Liver (tissue), 9 donors: ENCODE data around the gene NHSL2. TPM values are rescaled to one million over a fixed set of nuclear protein-coding genes. Genes with fewer than 3 reads are reported as not detected.

Experiments
- DNase-seq: peaks from one replicate; pipeline ENCODE4 v3.0.0-alpha.2; 2017; ENCODE audit warnings: low spot score
- H3K27ac ChIP-seq, 2 donors: one replicate each; pipeline ENCODE4 v1.7.0; 2013; ENCODE audit warnings: inconsistent platforms in 2 of 2, low read length in 2 of 2, control low read depth in 1 of 2, low read depth in 1 of 2, mild to moderate bottlenecking in 1 of 2
- H3K27me3 ChIP-seq, 4 donors: one replicate each; pipeline versions ENCODE4 v1.6.1 to v1.7.0; 2013; ENCODE audit warnings: low read length in 3 of 4, inconsistent platforms in 1 of 4, mild to moderate bottlenecking in 1 of 4, moderate library complexity in 1 of 4; ENCODE audit not compliant: control insufficient read depth in 4 of 4, insufficient read depth in 4 of 4
- H3K36me3 ChIP-seq, 4 donors: one replicate each; pipeline versions ENCODE4 v1.6.1 to v1.7.0; 2013; ENCODE audit warnings: low read length in 3 of 4, mild to moderate bottlenecking in 3 of 4, low read depth in 1 of 4, moderate library complexity in 1 of 4; ENCODE audit not compliant: control insufficient read depth in 4 of 4, insufficient read depth in 3 of 4
- H3K4me1 ChIP-seq, 4 donors: one replicate each; pipeline versions ENCODE4 v1.6.1 to v1.7.0; 2013; ENCODE audit warnings: low read length in 3 of 4, mild to moderate bottlenecking in 3 of 4, moderate library complexity in 1 of 4; ENCODE audit not compliant: control insufficient read depth in 4 of 4, insufficient read depth in 4 of 4
- H3K4me3 ChIP-seq, 3 donors: one replicate each; pipeline versions ENCODE4 v1.6.1 to v1.7.0; 2013; ENCODE audit warnings: low read length in 3 of 3, control low read depth in 1 of 3, low read depth in 1 of 3, mild to moderate bottlenecking in 1 of 3
- H3K9ac ChIP-seq, 2 donors: one replicate each; pipeline ENCODE4 v1.7.0; 2013; ENCODE audit warnings: low read length in 2 of 2, mild to moderate bottlenecking in 2 of 2, moderate library complexity in 2 of 2, control low read depth in 1 of 2, low read depth in 1 of 2
- H3K9me3 ChIP-seq, 4 donors: one replicate each; pipeline versions ENCODE4 v1.6.1 to v1.7.0; 2013; ENCODE audit warnings: low read length in 3 of 4; ENCODE audit not compliant: control insufficient read depth in 4 of 4
- EGR1 ChIP-seq, 2 donors: IDR thresholded peaks; 2 replicates each; pipeline ENCODE4 v1.6.1; 2016 to 2018; ENCODE audit warnings: antibody characterized with exemption in 2 of 2, low read depth in 2 of 2
- FOXA1 ChIP-seq: IDR thresholded peaks from 2 replicates; pipeline ENCODE4 v1.6.1; 2016; ENCODE audit warnings: antibody characterized with exemption
- FOXA2 ChIP-seq: IDR thresholded peaks from 2 replicates; pipeline ENCODE4 v1.6.1; 2016; ENCODE audit warnings: antibody characterized with exemption
- GABPA ChIP-seq, 2 donors: IDR thresholded peaks in 1 of 2; conservative IDR thresholded peaks in 1 of 2; 2 replicates each; pipeline ENCODE4 v1.6.1; 2016; ENCODE audit warnings: antibody characterized with exemption in 2 of 2, mild to moderate bottlenecking in 1 of 2, moderate library complexity in 1 of 2
- HNF4G ChIP-seq: IDR thresholded peaks from 2 replicates; pipeline ENCODE4 v1.6.1; 2016; ENCODE audit warnings: antibody characterized with exemption
- NR2F2 ChIP-seq: IDR thresholded peaks from 2 replicates; pipeline ENCODE4 v1.6.1; 2016; ENCODE audit warnings: antibody characterized with exemption
- RAD21 ChIP-seq, 2 donors: IDR thresholded peaks; 2 replicates each; pipeline ENCODE4 v1.6.1; 2016; ENCODE audit warnings: antibody characterized with exemption in 2 of 2, mild to moderate bottlenecking in 2 of 2
- RXRA ChIP-seq, 2 donors: IDR thresholded peaks; 2 replicates each; pipeline ENCODE4 v1.6.1; 2017 to 2018; ENCODE audit warnings: antibody characterized with exemption in 2 of 2, mild to moderate bottlenecking in 1 of 2
- SP1 ChIP-seq: IDR thresholded peaks from 2 replicates; pipeline ENCODE4 v1.6.1; 2018; ENCODE audit warnings: antibody characterized with exemption, mild to moderate bottlenecking
- TAF1 ChIP-seq: conservative IDR thresholded peaks from 2 replicates; pipeline ENCODE4 v1.6.1; 2016; ENCODE audit warnings: antibody characterized with exemption, mild to moderate bottlenecking
- YY1 ChIP-seq: IDR thresholded peaks from 2 replicates; pipeline ENCODE4 v1.6.1; 2016; ENCODE audit warnings: antibody characterized with exemption, mild to moderate bottlenecking
- WGBS: extraction: QIAGEN DNeasy Blood & Tissue Kit; methylation state at CpG from one replicate; pipeline ENCODE4 v1.1.7; 2013; 5-methylcytosine and 5-hydroxymethylcytosine counted together
- polyA plus RNA-seq, 2 donors: library from polyadenylated mRNA; stranded (reverse) in 1 of 2; unstranded in 1 of 2; fragments of 200-250 nt in 1 of 2; fragments of >200 nt in 1 of 2; fragmentation: Nextera tagmentation in 1 of 2; extraction: Ambion mirVana in 1 of 2; gene quantifications; one replicate each; pipeline versions ENCODE4 v1.2.1 to v1.2.3, GENCODE V29; 2013 to 2015
- total RNA-seq, 2 donors: library from RNA; depleted of rRNA; stranded (reverse); fragments of >200 nt; gene quantifications; one replicate each; pipeline ENCODE4 v1.2.3, GENCODE V29; 2014
- TF ChIP-seq, protein P1 (sequence below): IDR thresholded peaks from 2 replicates; pipeline ENCODE4 v1.6.1; 2016; ENCODE audit warnings: antibody characterized with exemption
- TF ChIP-seq, protein P2 (sequence below): fragments of 150-350 bp; IDR thresholded peaks from 2 replicates; pipeline ENCODE4 v1.5.1; 2017; ENCODE audit warnings: improper control_type of control experiment, low read depth, low read length; ENCODE audit not compliant: missing input control
- TF ChIP-seq, protein P3 (sequence below): IDR thresholded peaks from 2 replicates; pipeline ENCODE4 v1.6.1; 2016; ENCODE audit warnings: antibody characterized with exemption
- TF ChIP-seq, protein P4 (sequence below): IDR thresholded peaks from 2 replicates; pipeline ENCODE4 v1.6.1; 2016; ENCODE audit warnings: antibody characterized with exemption, mild to moderate bottlenecking
- TF ChIP-seq, protein P5 (sequence below): IDR thresholded peaks from 2 replicates; pipeline ENCODE4 v1.6.1; 2016; ENCODE audit warnings: antibody characterized with exemption
- donor health status: healthy.
- donor health status: healthy.
- donor health status: healthy.
- donor health status: healthy.
- donor health status: healthy.

Gene NHSL2
- total and polyA plus RNA-seq, 4 donors: 0.45 to 1.3 (median 1.1) TPM

DNA sequence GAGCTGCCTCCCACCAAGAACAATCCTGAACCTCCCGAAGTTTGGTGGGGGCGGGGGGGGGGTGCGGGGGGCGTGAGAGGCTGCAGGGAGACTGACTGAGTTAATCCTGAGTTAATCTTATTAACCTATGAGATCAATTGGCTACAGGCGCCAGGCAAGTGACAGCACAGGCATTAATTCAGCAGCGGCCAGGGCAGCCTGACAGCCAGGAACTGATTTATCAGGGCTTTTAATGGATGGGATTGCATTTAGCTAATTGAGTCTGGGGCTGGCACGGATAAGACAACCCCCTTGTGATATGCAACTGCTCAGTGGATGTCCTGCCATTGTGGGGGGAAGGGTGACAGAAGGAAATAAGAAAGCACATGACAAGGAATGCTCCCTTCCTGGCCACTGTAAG, 204.7 kb downstream of the NHSL2 start:
- WGBS: 66% methylated on average over 7 of the region's 7 CpGs
- Histone ChIP-seq H3K27ac (no peak overlapping the region), H3K27me3 (no peaks in the 10 kb centered on the region), H3K9me3 (no peaks in the 10 kb centered on the region), H3K4me3 (no peak overlapping the region), H3K36me3 (no peaks in the 10 kb centered on the region), H3K4me1 (peaks cover 0 to 3% (median under 1%) of the 10 kb centered on the region in 4 donors), H3K9ac (no peak overlapping the region)
- DNase-seq: no peak
- TF ChIP-seq TAF1 (no peak), GABPA (IDR thresholded peaks at IDR 0.05 in 1 of 2, conservative IDR thresholded peaks at IDR 0.05 in 1 of 2) (no peak), NR2F2 (no peak), YY1 (no peak), FOXA2 (no peak), RAD21 (IDR thresholded peaks at IDR 0.05) (no peak), EGR1 (IDR thresholded peaks at IDR 0.05; ENCODE audit: low read depth in 2 of 2) (no peak), SP1 (no peak)
- TF ChIP-seq, protein P1, sequence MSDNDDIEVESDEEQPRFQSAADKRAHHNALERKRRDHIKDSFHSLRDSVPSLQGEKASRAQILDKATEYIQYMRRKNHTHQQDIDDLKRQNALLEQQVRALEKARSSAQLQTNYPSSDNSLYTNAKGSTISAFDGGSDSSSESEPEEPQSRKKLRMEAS: no peak
- TF ChIP-seq, protein P2, sequence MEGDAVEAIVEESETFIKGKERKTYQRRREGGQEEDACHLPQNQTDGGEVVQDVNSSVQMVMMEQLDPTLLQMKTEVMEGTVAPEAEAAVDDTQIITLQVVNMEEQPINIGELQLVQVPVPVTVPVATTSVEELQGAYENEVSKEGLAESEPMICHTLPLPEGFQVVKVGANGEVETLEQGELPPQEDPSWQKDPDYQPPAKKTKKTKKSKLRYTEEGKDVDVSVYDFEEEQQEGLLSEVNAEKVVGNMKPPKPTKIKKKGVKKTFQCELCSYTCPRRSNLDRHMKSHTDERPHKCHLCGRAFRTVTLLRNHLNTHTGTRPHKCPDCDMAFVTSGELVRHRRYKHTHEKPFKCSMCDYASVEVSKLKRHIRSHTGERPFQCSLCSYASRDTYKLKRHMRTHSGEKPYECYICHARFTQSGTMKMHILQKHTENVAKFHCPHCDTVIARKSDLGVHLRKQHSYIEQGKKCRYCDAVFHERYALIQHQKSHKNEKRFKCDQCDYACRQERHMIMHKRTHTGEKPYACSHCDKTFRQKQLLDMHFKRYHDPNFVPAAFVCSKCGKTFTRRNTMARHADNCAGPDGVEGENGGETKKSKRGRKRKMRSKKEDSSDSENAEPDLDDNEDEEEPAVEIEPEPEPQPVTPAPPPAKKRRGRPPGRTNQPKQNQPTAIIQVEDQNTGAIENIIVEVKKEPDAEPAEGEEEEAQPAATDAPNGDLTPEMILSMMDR: no peak
- TF ChIP-seq, protein P3, sequence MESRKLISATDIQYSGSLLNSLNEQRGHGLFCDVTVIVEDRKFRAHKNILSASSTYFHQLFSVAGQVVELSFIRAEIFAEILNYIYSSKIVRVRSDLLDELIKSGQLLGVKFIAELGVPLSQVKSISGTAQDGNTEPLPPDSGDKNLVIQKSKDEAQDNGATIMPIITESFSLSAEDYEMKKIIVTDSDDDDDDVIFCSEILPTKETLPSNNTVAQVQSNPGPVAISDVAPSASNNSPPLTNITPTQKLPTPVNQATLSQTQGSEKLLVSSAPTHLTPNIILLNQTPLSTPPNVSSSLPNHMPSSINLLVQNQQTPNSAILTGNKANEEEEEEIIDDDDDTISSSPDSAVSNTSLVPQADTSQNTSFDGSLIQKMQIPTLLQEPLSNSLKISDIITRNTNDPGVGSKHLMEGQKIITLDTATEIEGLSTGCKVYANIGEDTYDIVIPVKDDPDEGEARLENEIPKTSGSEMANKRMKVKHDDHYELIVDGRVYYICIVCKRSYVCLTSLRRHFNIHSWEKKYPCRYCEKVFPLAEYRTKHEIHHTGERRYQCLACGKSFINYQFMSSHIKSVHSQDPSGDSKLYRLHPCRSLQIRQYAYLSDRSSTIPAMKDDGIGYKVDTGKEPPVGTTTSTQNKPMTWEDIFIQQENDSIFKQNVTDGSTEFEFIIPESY: no peak

DNA sequence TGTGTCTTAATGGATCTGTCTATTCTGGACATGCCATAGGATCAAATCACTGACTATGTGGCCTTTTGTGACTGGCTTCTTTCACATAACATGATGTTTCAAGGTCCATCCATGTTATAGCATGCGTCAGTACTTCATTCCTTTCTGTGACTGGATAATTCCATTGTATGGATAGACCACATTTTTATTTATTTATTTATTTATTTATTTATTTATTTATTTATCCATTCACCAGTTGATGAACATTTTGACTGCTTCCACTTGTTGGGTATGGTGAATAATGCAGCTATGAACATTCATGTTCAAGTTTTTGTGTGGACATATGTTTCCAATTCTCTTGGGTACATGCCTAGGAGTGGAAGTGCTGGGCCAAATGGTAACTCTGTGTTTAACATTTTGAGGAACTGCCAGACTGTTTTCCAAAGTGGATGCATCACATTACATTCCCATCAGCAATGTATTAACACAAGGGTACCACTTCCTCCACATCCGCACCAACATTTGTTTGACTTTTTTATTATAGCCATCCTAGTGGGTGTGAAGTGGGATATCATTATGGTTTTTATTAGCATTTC, 207.1 kb downstream of the NHSL2 start:
- no peak for DNase-seq
- 96% methylated on average over 2 of the region's 2 CpGs for WGBS
- TF ChIP-seq TAF1: no peak
- TF ChIP-seq SP1: no peak
- TF ChIP-seq RXRA (IDR thresholded peaks at IDR 0.05): no peak
- TF ChIP-seq NR2F2: no peak
- Histone ChIP-seq H3K9me3 (no peaks in the 10 kb centered on the region), H3K36me3 (no peaks in the 10 kb centered on the region), H3K27me3 (no peaks in the 10 kb centered on the region), H3K9ac (no peak overlapping the region), H3K27ac (no peak overlapping the region), H3K4me1 (peaks cover 0 to 3% (median 2%) of the 10 kb centered on the region in 4 donors), H3K4me3 (no peak overlapping the region)

DNA sequence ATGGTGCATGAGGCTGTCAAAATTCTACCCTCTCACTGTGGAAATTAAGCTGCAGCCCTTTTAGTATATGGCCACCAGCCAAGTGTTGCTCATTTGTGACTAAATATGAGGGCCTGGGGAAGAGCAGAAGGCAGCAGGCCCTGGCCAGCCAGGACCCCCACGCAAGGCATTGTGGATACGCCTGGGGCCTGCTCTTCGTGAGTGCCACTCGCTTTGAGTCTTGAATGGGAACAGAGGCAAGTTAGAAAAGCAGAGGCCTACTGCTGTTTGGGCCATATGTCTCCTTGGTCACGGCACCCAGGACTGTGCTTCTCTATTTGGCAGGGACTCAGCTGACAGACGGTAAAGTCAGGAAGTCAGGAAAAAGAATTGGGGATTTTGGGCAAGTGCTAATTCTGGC, 210.2 kb downstream of the NHSL2 start:
- H3K4me3 ChIP-seq: no peak overlapping the region
- TF ChIP-seq EGR1 (IDR thresholded peaks at IDR 0.05; ENCODE audit: low read depth in 2 of 2) (no peak), FOXA2 (no peak), GABPA (IDR thresholded peaks at IDR 0.05 in 1 of 2, conservative IDR thresholded peaks at IDR 0.05 in 1 of 2) (no peak), YY1 (no peak), TAF1 (no peak), HNF4G (no peak), FOXA1 (no peak), RXRA (IDR thresholded peaks at IDR 0.05) (no peak)
- TF ChIP-seq, protein P4, sequence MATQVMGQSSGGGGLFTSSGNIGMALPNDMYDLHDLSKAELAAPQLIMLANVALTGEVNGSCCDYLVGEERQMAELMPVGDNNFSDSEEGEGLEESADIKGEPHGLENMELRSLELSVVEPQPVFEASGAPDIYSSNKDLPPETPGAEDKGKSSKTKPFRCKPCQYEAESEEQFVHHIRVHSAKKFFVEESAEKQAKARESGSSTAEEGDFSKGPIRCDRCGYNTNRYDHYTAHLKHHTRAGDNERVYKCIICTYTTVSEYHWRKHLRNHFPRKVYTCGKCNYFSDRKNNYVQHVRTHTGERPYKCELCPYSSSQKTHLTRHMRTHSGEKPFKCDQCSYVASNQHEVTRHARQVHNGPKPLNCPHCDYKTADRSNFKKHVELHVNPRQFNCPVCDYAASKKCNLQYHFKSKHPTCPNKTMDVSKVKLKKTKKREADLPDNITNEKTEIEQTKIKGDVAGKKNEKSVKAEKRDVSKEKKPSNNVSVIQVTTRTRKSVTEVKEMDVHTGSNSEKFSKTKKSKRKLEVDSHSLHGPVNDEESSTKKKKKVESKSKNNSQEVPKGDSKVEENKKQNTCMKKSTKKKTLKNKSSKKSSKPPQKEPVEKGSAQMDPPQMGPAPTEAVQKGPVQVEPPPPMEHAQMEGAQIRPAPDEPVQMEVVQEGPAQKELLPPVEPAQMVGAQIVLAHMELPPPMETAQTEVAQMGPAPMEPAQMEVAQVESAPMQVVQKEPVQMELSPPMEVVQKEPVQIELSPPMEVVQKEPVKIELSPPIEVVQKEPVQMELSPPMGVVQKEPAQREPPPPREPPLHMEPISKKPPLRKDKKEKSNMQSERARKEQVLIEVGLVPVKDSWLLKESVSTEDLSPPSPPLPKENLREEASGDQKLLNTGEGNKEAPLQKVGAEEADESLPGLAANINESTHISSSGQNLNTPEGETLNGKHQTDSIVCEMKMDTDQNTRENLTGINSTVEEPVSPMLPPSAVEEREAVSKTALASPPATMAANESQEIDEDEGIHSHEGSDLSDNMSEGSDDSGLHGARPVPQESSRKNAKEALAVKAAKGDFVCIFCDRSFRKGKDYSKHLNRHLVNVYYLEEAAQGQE: no peak
- TF ChIP-seq, protein P2: no peak
- TF ChIP-seq, protein P5, sequence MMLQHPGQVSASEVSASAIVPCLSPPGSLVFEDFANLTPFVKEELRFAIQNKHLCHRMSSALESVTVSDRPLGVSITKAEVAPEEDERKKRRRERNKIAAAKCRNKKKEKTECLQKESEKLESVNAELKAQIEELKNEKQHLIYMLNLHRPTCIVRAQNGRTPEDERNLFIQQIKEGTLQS: no peak
- H3K9me3 ChIP-seq: no peaks in the 10 kb centered on the region
- H3K36me3 ChIP-seq: no peaks in the 10 kb centered on the region
- peak overlapping the region; percentile 9 to 59 for H3K27ac ChIP-seq
- DNase-seq: no peak
- WGBS: 83% methylated on average over 6 of the region's 6 CpGs
- no peaks in the 10 kb centered on the region for H3K27me3 ChIP-seq
- peaks cover 0 to 4% (median 2%) of the 10 kb centered on the region in 4 donors for H3K4me1 ChIP-seq
- no peak overlapping the region for H3K9ac ChIP-seq
